T-helper 1 cell treated with Interleukin-12 subunit alpha and Interleukin-12 subunit beta and Interleukin-4 antibody, amounts not matched to agents 30 ng/mL and 1 ng/mL, for 36 hours (primary cell): ENCODE data around the gene KCNJ10. TPM values are rescaled to one million over a fixed set of nuclear protein-coding genes. Genes with fewer than 3 reads are reported as not detected.

Experiments used
- total RNA-seq: library from RNA; stranded (reverse); gene quantifications from 2 replicates; pipeline ENCODE4 v1.2.3, GENCODE V29; 2022

Gene KCNJ10
- total RNA-seq, 1 donor from 2014 or later = not detected

Other genes with a start within 250 kb of the KCNJ10 start
- gene SLAMF8, start 243.3 kb downstream of the KCNJ10 start, total RNA-seq = 0.83 and 1.4 TPM in 2 replicates
- gene VSIG8, start 207.5 kb downstream of the KCNJ10 start, total RNA-seq = not detected in 2 replicates
- 0.68 and 0.76 TPM in 2 replicates for gene CFAP45, start 170.0 kb downstream of the KCNJ10 start, total RNA-seq
- gene TAGLN2, start 144.7 kb downstream of the KCNJ10 start, total RNA-seq = 411 and 422 TPM in 2 replicates
- gene IGSF9, start 124.5 kb downstream of the KCNJ10 start, total RNA-seq = not detected in 2 replicates
- not detected in 2 replicates for gene SLAMF9, start 115.9 kb downstream of the KCNJ10 start, total RNA-seq
- gene PIGM, start 38.2 kb downstream of the KCNJ10 start, total RNA-seq = 5.7 and 5.9 TPM in 2 replicates
- gene KCNJ9, start 11.4 kb upstream of the KCNJ10 start, total RNA-seq = not detected in 2 replicates
- gene IGSF8, start 28.5 kb upstream of the KCNJ10 start, total RNA-seq = 27.8 and 28.7 TPM in 2 replicates
- gene ATP1A2, start 45.6 kb upstream of the KCNJ10 start, total RNA-seq = not detected in 2 replicates
- gene ATP1A4, start 81.4 kb upstream of the KCNJ10 start, total RNA-seq = not detected in 2 replicates
- gene CASQ1, start 120.4 kb upstream of the KCNJ10 start, total RNA-seq = not detected in 2 replicates
- 45.6 and 50.4 TPM in 2 replicates for gene PEA15, start 135.2 kb upstream of the KCNJ10 start, total RNA-seq
- 102 and 103 TPM in 2 replicates for gene DCAF8, start 192.4 kb upstream of the KCNJ10 start, total RNA-seq
- 53.2 and 53.3 TPM in 2 replicates for gene PEX19, start 215.0 kb upstream of the KCNJ10 start, total RNA-seq